Germinal center (tissue), 1 donor: ENCODE results near the gene SFXN5.
"Not testable (repeated sequence)": the region's sequence is repeated elsewhere in the genome, so short reads cannot be mapped to it uniquely, and the experiment has no call there.

Source experiments
- DNase-seq: peaks from one replicate; pipeline ENCODE4 v3.0.0; 2012; ENCODE audit warnings: mixed read lengths, low spot score

Gene SFXN5

GRCh38 chr2:73101626-73102256, 30.2 kb upstream of the SFXN5 start:
- no peak for DNase-seq

GRCh38 chr2:73100956-73101355, 29.4 kb upstream of the SFXN5 start:
- DNase-seq, result no peak

GRCh38 chr2:73099486-73099885, 28.0 kb upstream of the SFXN5 start:
- DNase-seq, result no peak

GRCh38 chr2:73095910-73096309, 24.4 kb upstream of the SFXN5 start:
- DNase-seq, result no peak

- not testable (repeated sequence) for DNase-seq
Measured at GRCh38 chr2:73093601-73094218, 22.2 kb upstream of the SFXN5 start.

- no peak for DNase-seq
Measured at GRCh38 chr2:73092146-73092783, 20.8 kb upstream of the SFXN5 start.

- DNase-seq, result no peak
Measured at GRCh38 chr2:73091696-73092095, 20.2 kb upstream of the SFXN5 start.

GRCh38 chr2:73091164-73091563, 19.7 kb upstream of the SFXN5 start:
- no peak for DNase-seq

GRCh38 chr2:73089270-73090030, 17.9 kb upstream of the SFXN5 start:
- DNase-seq, result no peak

- DNase-seq, result no peak
Measured at GRCh38 chr2:73088703-73089102, 17.2 kb upstream of the SFXN5 start.

- DNase-seq, result no peak
Measured at GRCh38 chr2:73088211-73088610, 16.7 kb upstream of the SFXN5 start.

- no peak for DNase-seq
Measured at GRCh38 chr2:73087311-73087710, 15.8 kb upstream of the SFXN5 start.

GRCh38 chr2:73085691-73086090, 14.2 kb upstream of the SFXN5 start:
- DNase-seq, result peak; percentile 76

- no peak for DNase-seq
Measured at GRCh38 chr2:73084971-73085370, 13.5 kb upstream of the SFXN5 start.

GRCh38 chr2:73083886-73084800, 12.6 kb upstream of the SFXN5 start:
- DNase-seq, result no peak

- DNase-seq, result no peak
Measured at GRCh38 chr2:73082523-73083410, 11.3 kb upstream of the SFXN5 start.

GRCh38 chr2:73081181-73081671, 9.7 kb upstream of the SFXN5 start:
- DNase-seq, result no peak

- DNase-seq, result no peak
Measured at GRCh38 chr2:73080321-73081131, 9.0 kb upstream of the SFXN5 start.

GRCh38 chr2:73079636-73080035, 8.1 kb upstream of the SFXN5 start:
- DNase-seq, result no peak
